Measurements from ENCODE around the gene FUT9. TPM values are rescaled to one million over a fixed set of nuclear protein-coding genes. Genes with fewer than 3 reads are reported as not detected.

The FUT9 gene
- total RNA-seq, 1 experiment from 2014 or later: 3.5 TPM

GRCh38 chr6:95973976-95974375, 41.8 kb upstream of the FUT9 start (continued):
- no peak for TF ChIP-seq FOXP4 (CRISPR knock-in tag; IDR thresholded peaks at IDR 0.05)
- TF ChIP-seq MXD4 (CRISPR knock-in tag; IDR thresholded peaks at IDR 0.05; ENCODE audit: borderline replicate concordance): no peak
- TF ChIP-seq ELF4 (CRISPR knock-in tag; IDR thresholded peaks at IDR 0.05; ENCODE audit: low read depth): no peak
- no peak for TF ChIP-seq AR (CRISPR knock-in tag; IDR thresholded peaks at IDR 0.05)
- no peak for TF ChIP-seq CREB1 (CRISPR knock-in tag; IDR thresholded peaks at IDR 0.05)
- TF ChIP-seq ERG (CRISPR knock-in tag; IDR thresholded peaks at IDR 0.05): no peak
- TF ChIP-seq STAT6 (CRISPR knock-in tag; conservative IDR thresholded peaks at IDR 0.05; ENCODE audit: low read depth): no peak
- no peak for TF ChIP-seq ATF1 (CRISPR knock-in tag; IDR thresholded peaks at IDR 0.05)

GRCh38 chr6:95978230-95978629, 37.5 kb upstream of the FUT9 start:
- POLR2A ChIA-PET: no interaction called here
- ATAC-seq (no peak), DNase-seq (ENCODE audit: low spot score) (no peak)
- TF ChIP-seq GABPB1 (CRISPR knock-in tag; IDR thresholded peaks at IDR 0.05) (no peak), RORB (CRISPR knock-in tag; IDR thresholded peaks at IDR 0.05) (no peak), ZNF423 (CRISPR knock-in tag; IDR thresholded peaks at IDR 0.05) (no peak), NFE2L1 (CRISPR knock-in tag; IDR thresholded peaks at IDR 0.05) (no peak), TEAD4 (CRISPR knock-in tag; IDR thresholded peaks at IDR 0.05) (no peak), E2F1 (CRISPR knock-in tag; IDR thresholded peaks at IDR 0.05) (no peak), OVOL2 (CRISPR knock-in tag; IDR thresholded peaks at IDR 0.05; ENCODE audit: borderline replicate concordance) (no peak), IRF2 (CRISPR knock-in tag; IDR thresholded peaks at IDR 0.05; ENCODE audit: borderline replicate concordance, low read depth) (no peak), ELF4 (CRISPR knock-in tag; IDR thresholded peaks at IDR 0.05; ENCODE audit: low read depth) (no peak), E2F4 (CRISPR knock-in tag; IDR thresholded peaks at IDR 0.05; ENCODE audit: borderline replicate concordance, low read depth) (no peak), IRF1 (CRISPR knock-in tag; IDR thresholded peaks at IDR 0.05) (no peak), ZSCAN18 (CRISPR knock-in tag; IDR thresholded peaks at IDR 0.05) (no peak), ZNF138 (CRISPR knock-in tag; conservative IDR thresholded peaks at IDR 0.05) (no peak), HMGXB4 (CRISPR knock-in tag; IDR thresholded peaks at IDR 0.05) (no peak), ESRRA (CRISPR knock-in tag; IDR thresholded peaks at IDR 0.05; ENCODE audit: borderline replicate concordance) (no peak)

More at GRCh38 chr6:95978230-95978629, 37.5 kb upstream of the FUT9 start:
- Mint-ChIP-seq H3K36me3 (no peaks in the 10 kb centered on the region), H3K9me3 (peaks cover 6% of the 10 kb centered on the region), H3K4me3 (no peak overlapping the region), H3K4me1 (no peaks in the 10 kb centered on the region), H3K27ac (no peak overlapping the region; the same call in 1 of the 2 replicates), H3K27me3 (ENCODE audit: low read depth) (no peaks in the 10 kb centered on the region)
- CTCF ChIA-PET: no interaction called here
